RWPE2 (cell line): ENCODE data around the gene EPB41L5.
"Not testable (repeated sequence)": the region's sequence is repeated elsewhere in the genome, so short reads cannot be mapped to it uniquely, and the experiment has no call there.

Experiments used
- ATAC-seq: fragments of 200-7000 bp; cut with Tn5 transposase; 3 replicates; pipeline ENCODE4 v1.9.1; 2021; ENCODE audit warnings: low read depth
- DNase-seq: peaks from one replicate; pipeline ENCODE4 v3.0.0-alpha.2; 2020; ENCODE audit warnings: low spot score
- H3K27ac ChIP-seq: fragments of 450-650 bp; 2 replicates; pipeline ENCODE4 v1.5.1; 2017; ENCODE audit warnings: mild to moderate bottlenecking; ENCODE audit not compliant: poor library complexity, severe bottlenecking
- H3K27me3 ChIP-seq: fragments of 250-450 bp; sonication (Bioruptor Pico); 2 replicates; pipeline ENCODE4 v1.5.1; 2021; ENCODE audit warnings: mild to moderate bottlenecking, moderate library complexity; ENCODE audit not compliant: insufficient read depth, poor library complexity, severe bottlenecking
- H3K36me3 ChIP-seq: fragments of 250-450 bp; sonication (Bioruptor Pico); 2 replicates; pipeline ENCODE4 v1.5.1; 2020; ENCODE audit warnings: low read depth, mild to moderate bottlenecking, moderate library complexity
- H3K4me1 ChIP-seq: fragments of 250-450 bp; sonication (Bioruptor Pico); 2 replicates; pipeline ENCODE4 v1.5.1; 2021; ENCODE audit warnings: mild to moderate bottlenecking, moderate library complexity; ENCODE audit not compliant: insufficient read depth, poor library complexity, severe bottlenecking
- H3K4me3 ChIP-seq: fragments of 250-450 bp; sonication (Bioruptor Pico); 2 replicates; pipeline ENCODE4 v1.5.1; 2021; ENCODE audit warnings: mild to moderate bottlenecking, moderate library complexity; ENCODE audit not compliant: severe bottlenecking
- H3K9me3 ChIP-seq: fragments of 250-450 bp; sonication (Bioruptor Pico); 2 replicates; pipeline ENCODE4 v1.5.1; 2021; ENCODE audit warnings: mild to moderate bottlenecking, moderate library complexity; ENCODE audit not compliant: severe bottlenecking
- TF ChIP-seq, protein P1 (sequence below): fragments of 450-650 bp; IDR thresholded peaks from one replicate; pipeline ENCODE4 v1.5.1; 2017; ENCODE audit warnings: mild to moderate bottlenecking, moderate library complexity; ENCODE audit not compliant: poor library complexity, severe bottlenecking

The EPB41L5 gene

DNA sequence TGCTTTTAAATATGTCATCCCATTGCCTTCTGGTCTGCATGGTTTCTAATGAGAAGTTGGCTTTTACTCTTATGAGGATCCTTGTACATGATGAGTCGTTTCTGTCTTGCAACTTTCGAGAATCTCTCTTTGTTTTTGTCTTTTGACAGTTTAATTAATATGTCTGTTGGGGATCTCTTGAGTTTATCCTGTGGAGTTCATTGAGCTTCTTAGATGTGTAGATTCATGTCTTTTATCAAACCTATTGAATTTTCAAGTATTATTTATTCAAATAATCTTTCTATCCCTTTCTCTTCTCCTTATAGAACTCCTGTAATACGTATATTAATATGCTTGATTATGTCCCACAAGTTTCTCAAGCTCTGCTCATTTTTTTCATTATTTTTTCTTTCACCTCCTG is 142.4 kb downstream of the EPB41L5 start:
- no peak overlapping the region for H3K27ac ChIP-seq
- no peaks in the 10 kb centered on the region for H3K9me3 ChIP-seq
- no peak for ATAC-seq
- no peaks in the 10 kb centered on the region for H3K4me1 ChIP-seq
- TF ChIP-seq, protein P1, sequence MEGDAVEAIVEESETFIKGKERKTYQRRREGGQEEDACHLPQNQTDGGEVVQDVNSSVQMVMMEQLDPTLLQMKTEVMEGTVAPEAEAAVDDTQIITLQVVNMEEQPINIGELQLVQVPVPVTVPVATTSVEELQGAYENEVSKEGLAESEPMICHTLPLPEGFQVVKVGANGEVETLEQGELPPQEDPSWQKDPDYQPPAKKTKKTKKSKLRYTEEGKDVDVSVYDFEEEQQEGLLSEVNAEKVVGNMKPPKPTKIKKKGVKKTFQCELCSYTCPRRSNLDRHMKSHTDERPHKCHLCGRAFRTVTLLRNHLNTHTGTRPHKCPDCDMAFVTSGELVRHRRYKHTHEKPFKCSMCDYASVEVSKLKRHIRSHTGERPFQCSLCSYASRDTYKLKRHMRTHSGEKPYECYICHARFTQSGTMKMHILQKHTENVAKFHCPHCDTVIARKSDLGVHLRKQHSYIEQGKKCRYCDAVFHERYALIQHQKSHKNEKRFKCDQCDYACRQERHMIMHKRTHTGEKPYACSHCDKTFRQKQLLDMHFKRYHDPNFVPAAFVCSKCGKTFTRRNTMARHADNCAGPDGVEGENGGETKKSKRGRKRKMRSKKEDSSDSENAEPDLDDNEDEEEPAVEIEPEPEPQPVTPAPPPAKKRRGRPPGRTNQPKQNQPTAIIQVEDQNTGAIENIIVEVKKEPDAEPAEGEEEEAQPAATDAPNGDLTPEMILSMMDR: no peak
- no peaks in the 10 kb centered on the region for H3K27me3 ChIP-seq
- no peak for DNase-seq
- no peak overlapping the region for H3K4me3 ChIP-seq
- no peaks in the 10 kb centered on the region for H3K36me3 ChIP-seq

DNA sequence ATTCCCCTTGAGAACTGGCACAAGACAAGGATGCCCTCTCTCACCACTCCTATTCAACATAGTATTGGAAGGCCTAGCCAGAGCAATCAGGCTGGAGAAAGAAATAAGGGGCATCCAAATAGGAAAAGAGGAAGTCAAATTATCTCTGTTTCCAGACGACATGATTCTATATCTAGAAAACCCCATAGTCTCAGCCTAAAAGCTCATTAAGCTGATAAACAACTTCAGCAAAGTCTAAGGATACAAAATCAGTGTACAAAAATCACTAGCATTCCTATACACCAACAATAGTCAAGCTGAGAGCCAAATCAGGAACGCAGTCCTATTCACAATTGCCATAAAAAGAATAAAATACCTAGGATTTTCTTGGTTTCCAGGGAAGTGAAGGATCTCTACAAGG is 145.8 kb downstream of the EPB41L5 start:
- not testable (repeated sequence) for H3K36me3 ChIP-seq, H3K27ac ChIP-seq, ATAC-seq, DNase-seq, H3K4me1 ChIP-seq, H3K4me3 ChIP-seq, H3K27me3 ChIP-seq, H3K9me3 ChIP-seq

DNA sequence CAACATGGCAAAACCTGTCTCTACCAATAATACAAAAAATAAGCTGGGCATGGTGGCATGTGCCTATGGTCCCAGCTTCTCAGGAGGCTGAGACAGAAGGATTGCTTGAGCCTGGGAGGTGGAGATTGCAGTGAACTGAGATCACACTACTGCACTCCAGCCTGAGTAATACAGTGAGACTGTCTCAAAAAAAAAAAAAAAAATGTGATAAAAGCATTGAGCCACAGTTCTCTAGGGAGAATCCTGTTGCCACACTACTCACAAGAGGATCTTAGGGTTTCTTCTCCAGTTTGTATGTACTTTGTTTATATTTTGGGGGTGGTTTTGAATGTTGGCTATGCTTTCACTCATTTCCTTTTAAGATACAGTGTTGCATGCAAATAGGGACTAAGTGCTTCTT is 148.3 kb downstream of the EPB41L5 start:
- ATAC-seq (no peak), DNase-seq (no peak)
- TF ChIP-seq, protein P1: no peak
- Histone ChIP-seq H3K9me3 (no peaks in the 10 kb centered on the region), H3K27me3 (no peaks in the 10 kb centered on the region), H3K4me1 (no peaks in the 10 kb centered on the region), H3K27ac (no peak overlapping the region), H3K4me3 (no peak overlapping the region), H3K36me3 (no peaks in the 10 kb centered on the region)

DNA sequence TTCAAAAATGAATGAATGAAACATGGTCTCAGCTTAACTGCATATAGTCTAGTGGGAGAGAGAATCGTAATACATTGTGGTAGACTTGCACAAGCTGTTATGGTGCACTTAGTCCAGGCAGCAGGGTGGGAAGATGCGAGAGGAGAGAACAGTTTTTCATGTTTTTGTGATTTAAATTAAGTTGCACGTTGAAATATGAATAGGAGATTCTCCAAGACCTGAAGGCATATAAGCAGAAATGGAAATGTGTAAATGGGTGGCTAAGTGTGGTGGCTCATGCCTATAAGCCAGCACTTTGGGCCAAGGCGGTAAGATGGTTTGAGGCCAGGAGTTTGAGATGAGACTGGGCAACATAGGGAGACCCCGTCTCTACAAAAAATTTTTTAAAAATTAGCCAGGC is 149.8 kb downstream of the EPB41L5 start:
- Histone ChIP-seq H3K27me3 (no peaks in the 10 kb centered on the region), H3K36me3 (no peaks in the 10 kb centered on the region), H3K4me1 (no peaks in the 10 kb centered on the region), H3K27ac (no peak overlapping the region), H3K9me3 (no peaks in the 10 kb centered on the region), H3K4me3 (no peak overlapping the region)
- ATAC-seq: no peak
- DNase-seq: no peak
- TF ChIP-seq, protein P1: no peak

DNA sequence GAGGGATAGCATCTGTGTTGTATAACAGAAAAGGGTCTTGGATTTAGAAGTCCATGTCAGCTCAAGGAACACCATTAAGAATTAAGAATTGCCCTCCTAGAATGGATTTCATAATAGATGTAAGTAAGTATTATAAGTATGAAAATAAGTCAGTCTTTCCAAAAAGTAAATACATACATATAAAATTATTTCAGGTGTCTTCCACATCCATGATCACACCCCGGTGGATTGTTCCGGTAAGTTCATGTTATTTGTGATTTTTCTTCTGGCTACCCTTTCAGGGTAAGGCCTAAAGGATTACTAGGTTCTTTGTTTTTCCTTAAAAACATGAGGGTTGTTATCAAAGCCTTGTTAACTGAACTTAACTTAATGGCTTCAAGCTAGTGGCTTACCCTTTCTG is 154.4 kb downstream of the EPB41L5 start:
- H3K27me3 ChIP-seq: no peaks in the 10 kb centered on the region

More for the DNA sequence above, 154.4 kb downstream of the EPB41L5 start:
- Histone ChIP-seq H3K36me3 (no peaks in the 10 kb centered on the region), H3K4me3 (no peak overlapping the region), H3K4me1 (no peaks in the 10 kb centered on the region), H3K27ac (no peak overlapping the region), H3K9me3 (no peaks in the 10 kb centered on the region)
- ATAC-seq (no peak), DNase-seq (no peak)
- TF ChIP-seq, protein P1: no peak
